ENCODE measurements around the gene ZNF211. TPM values are rescaled to one million over a fixed set of nuclear protein-coding genes. Genes with fewer than 3 reads are reported as not detected.
A peak's percentile ranks its signal among the peaks of the same experiment; 100 is the strongest.

The ZNF211 gene
- total and polyA plus RNA-seq, 9 of the 15 experiments (the other 6 are each of a cell fraction or from before 2014, with no cell fraction given): 1.3 to 11.6 (median 4.5) TPM

GRCh38 chr19:57599761-57600383, 33.1 kb upstream of the ZNF211 start, which contains the start of gene ZNF530 (continued):
- TF ChIP-seq MYNN (IDR thresholded peaks at IDR 0.05): no peak
- no peak for TF ChIP-seq MYNN (CRISPR knock-in tag; IDR thresholded peaks at IDR 0.05)
- no peak for TF ChIP-seq SMAD3 (CRISPR knock-in tag; conservative IDR thresholded peaks at IDR 0.05)
- no peak for TF ChIP-seq CTCFL (IDR thresholded peaks at IDR 0.05; ENCODE audit: borderline replicate concordance, insufficient read depth, low read depth, low read length, poor library complexity, severe bottlenecking)
- TF ChIP-seq ZFP36 (IDR thresholded peaks at IDR 0.05; ENCODE audit: low read depth, low read length, partially characterized antibody): peak; percentile 70
- TF ChIP-seq MAZ (CRISPR knock-in tag; conservative IDR thresholded peaks at IDR 0.05 in 1 of 2, IDR thresholded peaks at IDR 0.05 in 1 of 2): peak; percentile 71 to 78
- TF ChIP-seq DDX20 (tag; IDR thresholded peaks at IDR 0.05; ENCODE audit: low read depth): no peak
- no peak for TF ChIP-seq MEF2D (tag; conservative IDR thresholded peaks at IDR 0.05; ENCODE audit: low read depth)
- peak; percentile 78 for TF ChIP-seq RB1 (IDR thresholded peaks at IDR 0.05; ENCODE audit: low read depth)
- TF ChIP-seq ZNF354B (CRISPR knock-in tag; IDR thresholded peaks at IDR 0.05): no peak
- 0 out of 2 replicates have a peak, but pooled peaks have one; percentile 45 for TF ChIP-seq ZNF511 (CRISPR knock-in tag; IDR thresholded peaks at IDR 0.05)
- no peak for TF ChIP-seq THRAP3 (IDR thresholded peaks at IDR 0.05; ENCODE audit: borderline replicate concordance)
- TF ChIP-seq PHF20 (IDR thresholded peaks at IDR 0.05; ENCODE audit: partially characterized antibody): peak; percentile 81
- peak in 1 of 2 experiments; percentile 52 for TF ChIP-seq E2F6 (IDR thresholded peaks at IDR 0.05; ENCODE audit: borderline replicate concordance in 1 of 2, extremely low read depth in 1 of 2, insufficient read depth in 1 of 2, insufficient read length in 1 of 2, low read depth in 1 of 2, low read length in 1 of 2, poor library complexity in 1 of 2, severe bottlenecking in 1 of 2)
- TF ChIP-seq ARID1B (IDR thresholded peaks at IDR 0.05): no peak
- TF ChIP-seq IRF9 (tag; IDR thresholded peaks at IDR 0.05): no peak
- TF ChIP-seq ZNF707 (CRISPR knock-in tag; conservative IDR thresholded peaks at IDR 0.05): no peak
- no peak for TF ChIP-seq ZBTB26 (CRISPR knock-in tag; IDR thresholded peaks at IDR 0.05)
- no peak for TF ChIP-seq CGGBP1 (CRISPR knock-in tag; IDR thresholded peaks at IDR 0.05)
- TF ChIP-seq ZNF239 (CRISPR knock-in tag; IDR thresholded peaks at IDR 0.05): no peak
- peak; percentile 66 for TF ChIP-seq TFAP4 (CRISPR knock-in tag; IDR thresholded peaks at IDR 0.05; ENCODE audit: borderline replicate concordance)

Measured in K562 (cell line).